Epithelial cell of proximal tubule (primary cell): Measurements from ENCODE around the gene XPNPEP2. TPM values are rescaled to one million over a fixed set of nuclear protein-coding genes. Genes with fewer than 3 reads are reported as not detected.

Source experiments
- DNase-seq: peaks from one replicate; pipeline ENCODE4 v3.0.0-alpha.2; 2011; ENCODE audit warnings: low read depth
- H3K4me3 ChIP-seq: 2 replicates; pipeline ENCODE4 v1.5.1; 2011; ENCODE audit warnings: low read depth, mild to moderate bottlenecking, low read length
- CTCF ChIP-seq: conservative IDR thresholded peaks from 2 replicates; pipeline ENCODE4 v1.5.1; 2012; ENCODE audit warnings: low read depth, mild to moderate bottlenecking, low read length
- total RNA-seq: library from RNA; depleted of rRNA; stranded (reverse); fragments of >200 nt; gene quantifications from 2 replicates; pipeline ENCODE4 v1.2.3, GENCODE V29; 2015

Gene XPNPEP2
- total RNA-seq, 1 donor from 2014 or later, result not detected

- no peak for DNase-seq
- H3K4me3 ChIP-seq, result no peak overlapping the region
- no peak for TF ChIP-seq CTCF
Observed at GRCh38 chrX:129695937-129696336, 42.8 kb upstream of the XPNPEP2 start.

GRCh38 chrX:129696463-129697155 lies 42.2 kb upstream of the XPNPEP2 start:
- no peak for DNase-seq
- no peak for TF ChIP-seq CTCF
- H3K4me3 ChIP-seq, result no peak overlapping the region

- H3K4me3 ChIP-seq, result no peak overlapping the region
- TF ChIP-seq CTCF, result no peak
- DNase-seq, result no peak
Observed at GRCh38 chrX:129697204-129697829, 41.5 kb upstream of the XPNPEP2 start.

- no peak overlapping the region for H3K4me3 ChIP-seq
- no peak for DNase-seq
- no peak for TF ChIP-seq CTCF
Observed at GRCh38 chrX:129698150-129698549, 40.6 kb upstream of the XPNPEP2 start.

- no peak overlapping the region for H3K4me3 ChIP-seq
- TF ChIP-seq CTCF, result no peak
- no peak for DNase-seq
Observed at GRCh38 chrX:129700536-129700935, 38.2 kb upstream of the XPNPEP2 start.

GRCh38 chrX:129701624-129702069 lies 37.1 kb upstream of the XPNPEP2 start:
- no peak overlapping the region for H3K4me3 ChIP-seq
- TF ChIP-seq CTCF, result no peak
- DNase-seq, result no peak

- TF ChIP-seq CTCF, result no peak
- H3K4me3 ChIP-seq, result no peak overlapping the region
- DNase-seq, result no peak
Observed at GRCh38 chrX:129704491-129704890, 34.3 kb upstream of the XPNPEP2 start.
